HG02973 (cell line): ENCODE data around the gene ARMH1.

ENCODE experiments used
- ATAC-seq: cut with Tn5 transposase; IDR thresholded peaks from one replicate; pipeline ENCODE4 v1.9.1; 2021; ENCODE audit warnings: moderate library complexity; ENCODE audit not compliant: unreplicated experiment

ARMH1 gene

GRCh38 chr1:44674113-44675000 lies at the start of gene ARMH1, which contains the start of gene TMEM53:
TSS of gene ARMH1 (plus strand) at chr1:44674714. CDS start at chr1:44689698, 14,984 bp downstream.
TSS of gene TMEM53 (minus strand) at chr1:44674481. CDS start at chr1:44674391, 90 bp downstream.
- peak; percentile 83 for ATAC-seq

GRCh38 chr1:44625348-44625747 lies 49.2 kb upstream of the ARMH1 start:
- ATAC-seq = no peak

- no peak for ATAC-seq
Observed at GRCh38 chr1:44628962-44629756, 45.4 kb upstream of the ARMH1 start.

GRCh38 chr1:44630116-44630515 lies 44.4 kb upstream of the ARMH1 start:
- ATAC-seq = no peak

- no peak for ATAC-seq
Observed at GRCh38 chr1:44631333-44631646, 43.2 kb upstream of the ARMH1 start.

GRCh38 chr1:44631647-44632539 lies 42.6 kb upstream of the ARMH1 start:
- ATAC-seq = peak; percentile 55

GRCh38 chr1:44632598-44632997 lies 41.9 kb upstream of the ARMH1 start:
- ATAC-seq = no peak

- ATAC-seq = no peak
Observed at GRCh38 chr1:44634606-44635189, 39.8 kb upstream of the ARMH1 start.

GRCh38 chr1:44635439-44635838 lies 39.1 kb upstream of the ARMH1 start:
- no peak for ATAC-seq

GRCh38 chr1:44636083-44636687 lies 38.3 kb upstream of the ARMH1 start:
- ATAC-seq = no peak

GRCh38 chr1:44636688-44637598 lies 37.6 kb upstream of the ARMH1 start:
- no peak for ATAC-seq

- ATAC-seq = no peak
Observed at GRCh38 chr1:44637702-44638411, 36.7 kb upstream of the ARMH1 start.

GRCh38 chr1:44640200-44640853 lies 34.2 kb upstream of the ARMH1 start:
- ATAC-seq = no peak

- no peak for ATAC-seq
Observed at GRCh38 chr1:44641126-44642102, 33.1 kb upstream of the ARMH1 start.

- no peak for ATAC-seq
Observed at GRCh38 chr1:44642255-44642654, 32.3 kb upstream of the ARMH1 start.

GRCh38 chr1:44642925-44643324 lies 31.6 kb upstream of the ARMH1 start:
- no peak for ATAC-seq
